H1 (cell line): ENCODE data around the gene CCNG1. TPM values are rescaled to one million over a fixed set of nuclear protein-coding genes. Genes with fewer than 3 reads are reported as not detected.
"Not testable (repeated sequence)": the region's sequence is repeated elsewhere in the genome, so short reads cannot be mapped to it uniquely, and the experiment has no call there.

Experiments
- CTCF ChIA-PET: fragments of 300-600 bp; sonication (Branson Sonifier 250); formaldehyde crosslinking; loops from one replicate; lab custom pipeline; 2021; ENCODE audit not compliant: partially characterized antibody; lab: Charles Lee
- POLR2A ChIA-PET: fragments of 300-600 bp; sonication (Branson Sonifier 250); formaldehyde crosslinking; loops from one replicate; lab custom pipeline; 2021; ENCODE audit warnings: inconsistent platforms; ENCODE audit not compliant: partially characterized antibody; lab: Charles Lee
- DNase-seq, 2 experiments: peaks; one replicate each; pipeline versions ENCODE4 v3.0.0 to v3.0.0-alpha.2; 2010 to 2022; ENCODE audit warnings: low spot score in 2 of 2, low read depth in 1 of 2, mixed read lengths in 1 of 2
- FAIRE-seq: peaks from 2 replicates; lab custom pipeline; 2011; peaks lifted over from hg19 to GRCh38; lab: Jason Lieb, UNC
- H2AFZ ChIP-seq: 2 replicates; pipeline ENCODE4 v1.8.1; 2012; ENCODE audit warnings: low read length, inconsistent platforms
- H2AK5ac ChIP-seq: 2 replicates; pipeline ENCODE4 v1.6.1; 2013; ENCODE audit warnings: low read depth, low read length
- H2BK120ac ChIP-seq: replicated peaks from 2 replicates; pipeline ENCODE3; 2013; ENCODE audit warnings: low read depth, low read length, inconsistent platforms
- H2BK12ac ChIP-seq: 2 replicates; pipeline ENCODE4 v1.6.1; 2013; ENCODE audit warnings: low read depth, low read length
- H2BK15ac ChIP-seq: 2 replicates; pipeline ENCODE4 v1.6.1; 2013; ENCODE audit warnings: low read length
- H2BK20ac ChIP-seq: 2 replicates; pipeline ENCODE4 v1.6.1; 2013; ENCODE audit warnings: low read length
- H2BK5ac ChIP-seq: 2 replicates; pipeline ENCODE4 v1.6.1; 2013; ENCODE audit warnings: low read depth, low read length
- H3K14ac ChIP-seq: 2 replicates; pipeline ENCODE4 v1.6.1; 2013; ENCODE audit warnings: inconsistent platforms; ENCODE audit not compliant: insufficient read length
- H3K18ac ChIP-seq: 2 replicates; pipeline ENCODE4 v1.6.1; 2013; ENCODE audit warnings: low read length; ENCODE audit errors: extremely low read depth
- H3K23ac ChIP-seq: 2 replicates; pipeline ENCODE4 v1.6.1; 2013; ENCODE audit warnings: inconsistent platforms; ENCODE audit not compliant: insufficient read length
- H3K23me2 ChIP-seq: 2 replicates; pipeline ENCODE4 v1.6.1; 2013; ENCODE audit warnings: low read depth, low read length
- H3K27ac ChIP-seq: 2 replicates; pipeline ENCODE4 v1.6.1; 2011; ENCODE audit warnings: low read depth, low read length, inconsistent platforms
- H3K27me3 ChIP-seq, 4 experiments: replicated peaks in 1 of 4; 1 replicate in 1 of 4; 2 replicates in 3 of 4; pipeline versions ENCODE4 v1.6.1 to v1.8.1; 2011 to 2013; ENCODE audit warnings: low read length in 3 of 4, mild to moderate bottlenecking in 3 of 4, inconsistent platforms in 2 of 4, mixed read lengths in 2 of 4, moderate library complexity in 1 of 4; ENCODE audit not compliant: control insufficient read depth in 3 of 4, insufficient read depth in 3 of 4; ENCODE audit errors: extremely low read depth in 1 of 4
- H3K36me3 ChIP-seq, 4 experiments: 2 replicates each; pipeline versions ENCODE4 v1.6.1 to v1.8.1; 2011 to 2013; ENCODE audit warnings: mild to moderate bottlenecking in 4 of 4, low read length in 3 of 4, moderate library complexity in 2 of 4, control low read depth in 1 of 4, inconsistent platforms in 1 of 4; ENCODE audit not compliant: insufficient read depth in 4 of 4, control insufficient read depth in 2 of 4
- H3K4ac ChIP-seq: replicated peaks from 2 replicates; pipeline ENCODE3; 2013; ENCODE audit warnings: low read length, low read depth, mixed read lengths, inconsistent platforms; ENCODE audit not compliant: insufficient read length
- H3K4me1 ChIP-seq, 4 experiments: replicated peaks in 1 of 4; 1 replicate in 1 of 4; 2 replicates in 3 of 4; pipeline versions ENCODE4 v1.6.1 to v1.8.1; 2011 to 2013; ENCODE audit warnings: low read length in 3 of 4, inconsistent platforms in 2 of 4, mixed read lengths in 1 of 4; ENCODE audit not compliant: insufficient read depth in 4 of 4, control insufficient read depth in 3 of 4
- H3K4me2 ChIP-seq, 2 experiments: 2 replicates each; pipeline versions ENCODE4 v1.6.1 to v1.8.1; 2011 to 2013; ENCODE audit warnings: low read depth in 2 of 2, low read length in 2 of 2, control low read depth in 1 of 2, inconsistent platforms in 1 of 2, mild to moderate bottlenecking in 1 of 2; ENCODE audit not compliant: insufficient read depth in 1 of 2
- H3K4me3 ChIP-seq, 4 experiments: fragments of 200-600, 300-600 bp in 1 of 4; sonication (generic), shearing (Covaris generic), sonication (Bioruptor Twin) in 1 of 4; 2 replicates each; pipeline versions ENCODE4 v1.5.1 to v1.8.1; 2011 to 2016; ENCODE audit warnings: low read length in 4 of 4, low read depth in 3 of 4, control low read depth in 2 of 4, inconsistent platforms in 2 of 4, mild to moderate bottlenecking in 2 of 4, mixed read lengths in 1 of 4, moderate library complexity in 1 of 4; ENCODE audit not compliant: insufficient read depth in 2 of 4; ENCODE audit errors: extremely low read depth in 1 of 4
- H3K56ac ChIP-seq: replicated peaks from 2 replicates; pipeline ENCODE3; 2013; ENCODE audit warnings: low read depth, mild to moderate bottlenecking, mixed read lengths, low read length, inconsistent platforms; ENCODE audit not compliant: insufficient read length
- H3K79me1 ChIP-seq: 2 replicates; pipeline ENCODE4 v1.6.1; 2013; ENCODE audit warnings: low read depth, low read length, control low read depth
- H3K79me2 ChIP-seq, 2 experiments: 2 replicates each; pipeline versions ENCODE4 v1.6.1 to v1.8.1; 2012 to 2013; ENCODE audit warnings: low read length in 2 of 2, mild to moderate bottlenecking in 2 of 2, inconsistent platforms in 1 of 2; ENCODE audit not compliant: insufficient read depth in 2 of 2, control insufficient read depth in 1 of 2
- H3K9ac ChIP-seq, 4 experiments: replicated peaks in 1 of 4; 1 replicate in 1 of 4; 2 replicates in 3 of 4; pipeline versions ENCODE4 v1.6.1 to v1.8.1; 2011 to 2013; ENCODE audit warnings: low read depth in 3 of 4, low read length in 3 of 4, control low read depth in 2 of 4, mild to moderate bottlenecking in 2 of 4, moderate library complexity in 2 of 4, inconsistent platforms in 1 of 4; ENCODE audit errors: extremely low read depth in 1 of 4
- H3K9me3 ChIP-seq, 2 experiments: 2 replicates each; pipeline versions ENCODE4 v1.6.1 to v1.8.1; 2012 to 2013; ENCODE audit warnings: mild to moderate bottlenecking in 2 of 2, moderate library complexity in 2 of 2, control low read depth in 1 of 2, inconsistent platforms in 1 of 2, low read depth in 1 of 2, low read length in 1 of 2, mixed read lengths in 1 of 2; ENCODE audit not compliant: insufficient read depth in 2 of 2
- H4K20me1 ChIP-seq, 2 experiments: replicated peaks in 1 of 2; 2 replicates each; pipeline versions ENCODE3 to v1.8.1; 2011 to 2013; ENCODE audit warnings: inconsistent platforms in 2 of 2, low read length in 2 of 2, mild to moderate bottlenecking in 1 of 2; ENCODE audit not compliant: insufficient read depth in 2 of 2, control insufficient read depth in 1 of 2
- H4K5ac ChIP-seq: 2 replicates; pipeline ENCODE4 v1.6.1; 2013; ENCODE audit warnings: low read length, low read depth, mixed read lengths, inconsistent platforms; ENCODE audit not compliant: insufficient read length
- H4K8ac ChIP-seq: 2 replicates; pipeline ENCODE4 v1.8.0; 2013; ENCODE audit warnings: mild to moderate bottlenecking, moderate library complexity, low read length, inconsistent platforms; ENCODE audit not compliant: insufficient read depth; ENCODE audit errors: extremely low read depth
- H4K91ac ChIP-seq: replicated peaks from 2 replicates; pipeline ENCODE3; 2013; ENCODE audit warnings: low read length, mixed read lengths, inconsistent platforms; ENCODE audit not compliant: insufficient read length
- WGBS, 2 experiments: shearing (Covaris generic) in 1 of 2; methylation state at CpG; one replicate each; pipeline versions ENCODE4 v1.1.6 to v1.1.7; 2013 to 2015; ENCODE audit warnings: low lambda C conversion rate in 2 of 2, mixed read lengths in 2 of 2, inconsistent platforms in 1 of 2, low coverage in 1 of 2, missing lambda C conversion rate in 1 of 2; ENCODE audit not compliant: insufficient replicate concordance in 2 of 2, insufficient coverage in 1 of 2, insufficient read length in 1 of 2; ENCODE audit errors: extremely low coverage in 1 of 2, missing lambda C conversion rate in 1 of 2; 5-methylcytosine and 5-hydroxymethylcytosine counted together
- polyA plus RNA-seq, 7 experiments: library from polyadenylated mRNA; depleted of rRNA in 3 of 7; stranded (reverse) in 5 of 7; unstranded in 2 of 7; fragments of >200 nt in 5 of 7; fragments of 200-250 nt in 2 of 7; gene quantifications; 1 replicate in 5 of 7; 2 replicates in 1 of 7; 4 replicates in 1 of 7; pipeline versions ENCODE4 v1.2.1 to v1.2.3, GENCODE V29; 2011 to 2013; ENCODE audit warnings: missing spikeins in 2 of 7, mixed read lengths in 2 of 7
- total RNA-seq: library from RNA; stranded (reverse); fragmentation: NEBNext Ultra II Directional; extraction: Animal tissue kit (Norgen Biotek cat#: 25700); gene quantifications from 2 replicates; pipeline ENCODE4 v1.2.1, GENCODE V29; 2021

Gene CCNG1
- total and polyA plus RNA-seq, 2 of the 8 experiments (the other 6 are each of a cell fraction or from before 2014, with no cell fraction given), result 165 to 369 TPM

DNA sequence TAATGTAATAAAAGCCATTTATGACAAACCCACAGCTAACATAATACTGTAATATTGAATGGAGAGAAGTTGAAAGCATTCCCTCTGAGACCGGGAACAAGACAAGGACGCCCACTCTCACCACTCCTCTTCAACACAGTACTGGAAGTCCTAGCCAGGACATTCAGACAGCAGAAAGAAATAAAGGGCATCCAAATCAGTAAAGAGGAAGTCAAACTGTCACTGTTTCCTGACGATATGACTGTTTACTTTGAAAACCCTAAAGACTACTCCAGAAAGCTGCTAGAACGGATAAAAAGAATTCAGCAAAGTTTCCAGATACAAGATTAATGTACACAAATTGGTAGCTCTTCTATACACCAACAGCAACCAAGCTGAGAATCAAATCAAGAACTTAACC is 11.3 kb upstream of the CCNG1 start:
- not testable (repeated sequence) for FAIRE-seq

More for the DNA sequence above, 11.3 kb upstream of the CCNG1 start:
- not testable (repeated sequence) for H3K79me1 ChIP-seq, H2BK120ac ChIP-seq, H4K8ac ChIP-seq, H3K36me3 ChIP-seq, H3K27me3 ChIP-seq, H3K18ac ChIP-seq, H3K23ac ChIP-seq, H2BK15ac ChIP-seq, H3K14ac ChIP-seq, H3K9ac ChIP-seq, H4K5ac ChIP-seq, H4K20me1 ChIP-seq, H2AFZ ChIP-seq, H3K56ac ChIP-seq, H2BK12ac ChIP-seq, H2BK5ac ChIP-seq, H3K4ac ChIP-seq, H2BK20ac ChIP-seq, H3K4me3 ChIP-seq, H4K91ac ChIP-seq, H3K9me3 ChIP-seq, DNase-seq, H3K27ac ChIP-seq, H3K79me2 ChIP-seq, H3K4me2 ChIP-seq, H2AK5ac ChIP-seq, H3K23me2 ChIP-seq, H3K4me1 ChIP-seq
- 93% methylated on average over 4 of the region's 4 CpGs; no CpG with 5 or more reads in 1 of the 2 experiments for WGBS, 2 experiments
- CTCF ChIA-PET, result interaction anchor here (0.6 kb wide), 1 partner anchor 403 kb away, joined by 3 read pairs; no protein-coding TSS in a partner anchor
- POLR2A ChIA-PET, result interaction anchor here (1.5 kb wide), 1 partner anchor 12 kb away, joined by 4 read pairs; no protein-coding TSS in a partner anchor
